Liver (tissue), 9 donors: ENCODE measurements around the gene INSR. TPM values are rescaled to one million over a fixed set of nuclear protein-coding genes. Genes with fewer than 3 reads are reported as not detected.

Experiments
- DNase-seq: peaks from one replicate; pipeline ENCODE4 v3.0.0-alpha.2; 2017; ENCODE audit warnings: low spot score
- H3K27ac ChIP-seq, 2 donors: one replicate each; pipeline ENCODE4 v1.7.0; 2013; ENCODE audit warnings: inconsistent platforms in 2 of 2, low read length in 2 of 2, control low read depth in 1 of 2, low read depth in 1 of 2, mild to moderate bottlenecking in 1 of 2
- H3K27me3 ChIP-seq, 4 donors: one replicate each; pipeline versions ENCODE4 v1.6.1 to v1.7.0; 2013; ENCODE audit warnings: low read length in 3 of 4, inconsistent platforms in 1 of 4, mild to moderate bottlenecking in 1 of 4, moderate library complexity in 1 of 4; ENCODE audit not compliant: control insufficient read depth in 4 of 4, insufficient read depth in 4 of 4
- H3K36me3 ChIP-seq, 4 donors: one replicate each; pipeline versions ENCODE4 v1.6.1 to v1.7.0; 2013; ENCODE audit warnings: low read length in 3 of 4, mild to moderate bottlenecking in 3 of 4, low read depth in 1 of 4, moderate library complexity in 1 of 4; ENCODE audit not compliant: control insufficient read depth in 4 of 4, insufficient read depth in 3 of 4
- H3K4me1 ChIP-seq, 4 donors: one replicate each; pipeline versions ENCODE4 v1.6.1 to v1.7.0; 2013; ENCODE audit warnings: low read length in 3 of 4, mild to moderate bottlenecking in 3 of 4, moderate library complexity in 1 of 4; ENCODE audit not compliant: control insufficient read depth in 4 of 4, insufficient read depth in 4 of 4
- H3K4me3 ChIP-seq, 3 donors: one replicate each; pipeline versions ENCODE4 v1.6.1 to v1.7.0; 2013; ENCODE audit warnings: low read length in 3 of 3, control low read depth in 1 of 3, low read depth in 1 of 3, mild to moderate bottlenecking in 1 of 3
- H3K9ac ChIP-seq, 2 donors: one replicate each; pipeline ENCODE4 v1.7.0; 2013; ENCODE audit warnings: low read length in 2 of 2, mild to moderate bottlenecking in 2 of 2, moderate library complexity in 2 of 2, control low read depth in 1 of 2, low read depth in 1 of 2
- H3K9me3 ChIP-seq, 4 donors: one replicate each; pipeline versions ENCODE4 v1.6.1 to v1.7.0; 2013; ENCODE audit warnings: low read length in 3 of 4; ENCODE audit not compliant: control insufficient read depth in 4 of 4
- ATF3 ChIP-seq: IDR thresholded peaks from 2 replicates; pipeline ENCODE4 v1.6.1; 2016; ENCODE audit warnings: antibody characterized with exemption
- EGR1 ChIP-seq, 2 donors: IDR thresholded peaks; 2 replicates each; pipeline ENCODE4 v1.6.1; 2016 to 2018; ENCODE audit warnings: antibody characterized with exemption in 2 of 2, low read depth in 2 of 2
- FOXA1 ChIP-seq: IDR thresholded peaks from 2 replicates; pipeline ENCODE4 v1.6.1; 2016; ENCODE audit warnings: antibody characterized with exemption
- FOXA2 ChIP-seq: IDR thresholded peaks from 2 replicates; pipeline ENCODE4 v1.6.1; 2016; ENCODE audit warnings: antibody characterized with exemption
- GABPA ChIP-seq, 2 donors: IDR thresholded peaks in 1 of 2; conservative IDR thresholded peaks in 1 of 2; 2 replicates each; pipeline ENCODE4 v1.6.1; 2016; ENCODE audit warnings: antibody characterized with exemption in 2 of 2, mild to moderate bottlenecking in 1 of 2, moderate library complexity in 1 of 2
- HNF4G ChIP-seq: IDR thresholded peaks from 2 replicates; pipeline ENCODE4 v1.6.1; 2016; ENCODE audit warnings: antibody characterized with exemption
- JUND ChIP-seq, 2 donors: IDR thresholded peaks; 2 replicates each; pipeline ENCODE4 v1.6.1; 2016; ENCODE audit warnings: antibody characterized with exemption in 2 of 2
- MAX ChIP-seq: IDR thresholded peaks from 2 replicates; pipeline ENCODE4 v1.6.1; 2016; ENCODE audit warnings: antibody characterized with exemption
- NR2F2 ChIP-seq: IDR thresholded peaks from 2 replicates; pipeline ENCODE4 v1.6.1; 2016; ENCODE audit warnings: antibody characterized with exemption
- RAD21 ChIP-seq, 2 donors: IDR thresholded peaks; 2 replicates each; pipeline ENCODE4 v1.6.1; 2016; ENCODE audit warnings: antibody characterized with exemption in 2 of 2, mild to moderate bottlenecking in 2 of 2
- REST ChIP-seq: IDR thresholded peaks from 2 replicates; pipeline ENCODE4 v1.6.1; 2016; ENCODE audit warnings: antibody characterized with exemption, mild to moderate bottlenecking
- RXRA ChIP-seq, 2 donors: IDR thresholded peaks; 2 replicates each; pipeline ENCODE4 v1.6.1; 2017 to 2018; ENCODE audit warnings: antibody characterized with exemption in 2 of 2, mild to moderate bottlenecking in 1 of 2
- SP1 ChIP-seq: IDR thresholded peaks from 2 replicates; pipeline ENCODE4 v1.6.1; 2018; ENCODE audit warnings: antibody characterized with exemption, mild to moderate bottlenecking
- TAF1 ChIP-seq: conservative IDR thresholded peaks from 2 replicates; pipeline ENCODE4 v1.6.1; 2016; ENCODE audit warnings: antibody characterized with exemption, mild to moderate bottlenecking
- YY1 ChIP-seq: IDR thresholded peaks from 2 replicates; pipeline ENCODE4 v1.6.1; 2016; ENCODE audit warnings: antibody characterized with exemption, mild to moderate bottlenecking
- ZBTB33 ChIP-seq: IDR thresholded peaks from 2 replicates; pipeline ENCODE4 v1.6.1; 2016; ENCODE audit warnings: antibody characterized with exemption
- WGBS: extraction: QIAGEN DNeasy Blood & Tissue Kit; methylation state at CpG from one replicate; pipeline ENCODE4 v1.1.7; 2013; 5-methylcytosine and 5-hydroxymethylcytosine counted together
- polyA plus RNA-seq, 2 donors: library from polyadenylated mRNA; stranded (reverse) in 1 of 2; unstranded in 1 of 2; fragments of 200-250 nt in 1 of 2; fragments of >200 nt in 1 of 2; fragmentation: Nextera tagmentation in 1 of 2; extraction: Ambion mirVana in 1 of 2; gene quantifications; one replicate each; pipeline versions ENCODE4 v1.2.1 to v1.2.3, GENCODE V29; 2013 to 2015
- total RNA-seq, 2 donors: library from RNA; depleted of rRNA; stranded (reverse); fragments of >200 nt; gene quantifications; one replicate each; pipeline ENCODE4 v1.2.3, GENCODE V29; 2014
- TF ChIP-seq, protein P1 (sequence below): fragments of 150-350 bp; IDR thresholded peaks from 2 replicates; pipeline ENCODE4 v1.5.1; 2017; ENCODE audit warnings: improper control_type of control experiment, low read depth, low read length; ENCODE audit not compliant: missing input control
- donor health status: healthy.
- donor health status: healthy.
- donor health status: healthy.
- donor health status: healthy.
- donor health status: healthy.

The INSR gene
- total and polyA plus RNA-seq, 4 donors: 16.5 to 97.5 (median 50.8) TPM

GRCh38 chr19:7179917-7180306 lies 114.3 kb downstream of the INSR start:
- Histone ChIP-seq H3K4me1 (peaks cover 4 to 11% (median 8%) of the 10 kb centered on the region in 4 donors), H3K9me3 (no peaks in the 10 kb centered on the region), H3K27ac (no peak overlapping the region), H3K4me3 (no peak overlapping the region), H3K36me3 (peaks cover 1 to 14% (median 9%) of the 10 kb centered on the region in 4 donors), H3K27me3 (no peaks in the 10 kb centered on the region), H3K9ac (no peak overlapping the region)
- DNase-seq: no peak
- TF ChIP-seq YY1 (no peak), FOXA2 (no peak), FOXA1 (no peak), SP1 (no peak), GABPA (IDR thresholded peaks at IDR 0.05 in 1 of 2, conservative IDR thresholded peaks at IDR 0.05 in 1 of 2) (no peak), JUND (IDR thresholded peaks at IDR 0.05) (no peak), TAF1 (no peak), ZBTB33 (no peak), MAX (no peak), HNF4G (no peak), NR2F2 (no peak), EGR1 (IDR thresholded peaks at IDR 0.05; ENCODE audit: low read depth in 2 of 2) (no peak), RXRA (IDR thresholded peaks at IDR 0.05) (no peak), RAD21 (IDR thresholded peaks at IDR 0.05) (no peak), REST (no peak), ATF3 (no peak)
- TF ChIP-seq, protein P1, sequence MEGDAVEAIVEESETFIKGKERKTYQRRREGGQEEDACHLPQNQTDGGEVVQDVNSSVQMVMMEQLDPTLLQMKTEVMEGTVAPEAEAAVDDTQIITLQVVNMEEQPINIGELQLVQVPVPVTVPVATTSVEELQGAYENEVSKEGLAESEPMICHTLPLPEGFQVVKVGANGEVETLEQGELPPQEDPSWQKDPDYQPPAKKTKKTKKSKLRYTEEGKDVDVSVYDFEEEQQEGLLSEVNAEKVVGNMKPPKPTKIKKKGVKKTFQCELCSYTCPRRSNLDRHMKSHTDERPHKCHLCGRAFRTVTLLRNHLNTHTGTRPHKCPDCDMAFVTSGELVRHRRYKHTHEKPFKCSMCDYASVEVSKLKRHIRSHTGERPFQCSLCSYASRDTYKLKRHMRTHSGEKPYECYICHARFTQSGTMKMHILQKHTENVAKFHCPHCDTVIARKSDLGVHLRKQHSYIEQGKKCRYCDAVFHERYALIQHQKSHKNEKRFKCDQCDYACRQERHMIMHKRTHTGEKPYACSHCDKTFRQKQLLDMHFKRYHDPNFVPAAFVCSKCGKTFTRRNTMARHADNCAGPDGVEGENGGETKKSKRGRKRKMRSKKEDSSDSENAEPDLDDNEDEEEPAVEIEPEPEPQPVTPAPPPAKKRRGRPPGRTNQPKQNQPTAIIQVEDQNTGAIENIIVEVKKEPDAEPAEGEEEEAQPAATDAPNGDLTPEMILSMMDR: no peak
- 73% methylated on average over 3 of the region's 3 CpGs for WGBS

- H3K4me1 ChIP-seq: peaks cover 4 to 11% (median 8%) of the 10 kb centered on the region in 4 donors
- H3K27ac ChIP-seq: no peak overlapping the region
- H3K9me3 ChIP-seq: no peaks in the 10 kb centered on the region
- no peak for DNase-seq
- H3K4me3 ChIP-seq: no peak overlapping the region
- H3K36me3 ChIP-seq: peaks cover 4 to 14% (median 5%) of the 10 kb centered on the region in 4 donors
- H3K27me3 ChIP-seq: no peaks in the 10 kb centered on the region
- no peak overlapping the region for H3K9ac ChIP-seq
- 88% methylated on average over 7 of the region's 7 CpGs for WGBS
- TF ChIP-seq FOXA1 (no peak), RAD21 (IDR thresholded peaks at IDR 0.05) (no peak), TAF1 (no peak), REST (no peak), FOXA2 (no peak), SP1 (no peak), NR2F2 (no peak), ZBTB33 (no peak), MAX (no peak), RXRA (IDR thresholded peaks at IDR 0.05) (no peak)
These were observed 116.3 kb downstream of the INSR start for GRCh38 chr19:7177926-7178325.
